HG03521 (cell line): ENCODE measurements around the gene NAGPA.
"Not testable (repeated sequence)": the region's sequence is repeated elsewhere in the genome, so short reads cannot be mapped to it uniquely, and the experiment has no call there.

ENCODE experiments used
- ATAC-seq: cut with Tn5 transposase; IDR thresholded peaks from one replicate; pipeline ENCODE4 v1.9.1; 2021; ENCODE audit warnings: mild to moderate bottlenecking, moderate library complexity; ENCODE audit not compliant: unreplicated experiment

NAGPA gene

GRCh38 chr16:5062051-5062450 lies 28.3 kb upstream of the NAGPA start:
- ATAC-seq, result no peak

- ATAC-seq, result no peak
Observed at GRCh38 chr16:5060073-5060641, 26.4 kb upstream of the NAGPA start.

- ATAC-seq, result no peak
Observed at GRCh38 chr16:5059386-5060072, 25.8 kb upstream of the NAGPA start.

GRCh38 chr16:5058476-5058875 lies 24.7 kb upstream of the NAGPA start:
- no peak for ATAC-seq

DNA sequence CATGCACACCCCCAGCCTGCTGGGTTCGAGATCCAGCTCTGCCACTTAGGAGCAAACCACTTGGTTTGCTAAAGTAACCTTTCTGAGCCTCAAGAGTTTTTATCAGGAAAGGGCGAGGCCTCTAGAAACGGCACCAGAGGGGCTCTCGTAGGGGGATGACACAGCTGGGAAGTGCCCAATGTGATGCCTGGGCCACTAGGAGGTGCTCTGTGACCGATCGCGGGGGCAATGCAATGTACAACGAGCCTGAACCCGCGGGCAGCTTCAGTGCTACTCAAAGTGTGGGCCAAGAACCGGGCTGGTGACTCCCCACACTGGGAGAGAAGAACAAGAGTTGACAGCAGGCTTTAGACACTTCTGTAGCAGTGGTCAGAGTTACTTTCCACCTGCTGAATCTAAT lies 22.6 kb upstream of the NAGPA start:
- no peak for ATAC-seq

DNA sequence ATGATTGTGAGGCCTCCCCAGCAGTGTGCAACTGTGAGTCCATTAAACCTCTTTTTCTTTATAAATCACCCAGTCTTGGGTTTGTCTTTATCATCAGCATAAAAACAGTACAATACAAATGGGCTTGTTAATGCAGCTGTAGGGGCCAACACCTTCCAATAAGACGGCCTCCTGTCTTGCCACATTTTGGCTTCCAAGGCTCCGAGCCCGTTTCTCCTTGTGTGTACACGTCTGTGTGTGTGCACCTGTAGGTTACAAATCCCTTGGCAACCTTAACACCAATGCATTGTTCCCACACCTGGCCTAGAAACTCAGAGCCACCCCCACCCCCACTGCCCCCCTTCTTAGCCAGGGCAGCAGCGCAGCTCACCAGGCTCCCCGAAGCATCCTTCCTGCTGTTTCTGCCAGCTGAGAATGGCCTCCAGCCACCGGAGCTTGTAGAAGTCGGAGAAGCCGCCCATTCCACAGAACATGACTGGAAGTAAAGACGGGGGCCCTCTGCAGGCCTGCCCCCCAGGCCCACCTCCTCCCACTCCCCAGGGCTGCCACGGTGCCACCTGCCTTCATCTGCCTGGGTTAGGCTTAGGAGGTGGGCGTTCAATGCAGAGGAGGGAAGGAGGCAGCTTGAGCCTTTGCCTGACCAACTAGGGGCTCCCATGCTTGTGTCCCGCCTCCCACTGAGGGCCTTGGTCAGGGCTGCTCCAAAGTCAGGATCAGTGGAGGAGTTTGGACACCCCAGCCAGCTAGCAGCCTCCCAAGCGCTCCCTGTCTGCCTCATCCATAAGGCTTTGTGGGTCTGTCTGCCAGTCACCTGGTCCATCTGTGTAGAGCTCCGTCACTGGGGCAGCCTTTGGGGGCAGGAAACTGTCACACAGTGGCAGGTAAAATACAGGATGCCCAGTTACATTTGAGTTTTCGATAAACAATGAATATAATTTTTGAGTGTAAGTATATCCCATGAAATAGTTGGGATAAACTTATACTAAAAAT lies 21.4 kb upstream of the NAGPA start:
- ATAC-seq, result no peak

DNA sequence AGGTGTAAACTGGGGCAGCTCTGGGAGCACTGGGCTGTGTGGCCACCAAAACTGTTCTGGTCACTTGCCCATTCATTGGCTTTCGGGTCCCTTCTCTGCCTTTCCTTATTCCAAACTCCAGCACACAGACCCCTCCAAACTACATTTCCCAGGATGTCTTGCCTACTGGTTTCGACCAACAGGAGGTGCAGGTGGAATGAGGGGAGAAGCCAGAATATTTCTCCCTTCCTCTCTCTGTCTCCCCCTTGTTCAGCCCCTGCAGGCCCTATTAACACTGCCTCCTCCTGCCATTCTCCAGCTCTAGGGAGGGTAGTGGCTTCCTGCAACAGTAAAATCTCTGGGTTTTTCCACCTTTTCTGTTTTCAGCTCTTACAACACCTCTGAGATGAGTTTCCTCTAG lies 13.2 kb upstream of the NAGPA start:
- no peak for ATAC-seq

DNA sequence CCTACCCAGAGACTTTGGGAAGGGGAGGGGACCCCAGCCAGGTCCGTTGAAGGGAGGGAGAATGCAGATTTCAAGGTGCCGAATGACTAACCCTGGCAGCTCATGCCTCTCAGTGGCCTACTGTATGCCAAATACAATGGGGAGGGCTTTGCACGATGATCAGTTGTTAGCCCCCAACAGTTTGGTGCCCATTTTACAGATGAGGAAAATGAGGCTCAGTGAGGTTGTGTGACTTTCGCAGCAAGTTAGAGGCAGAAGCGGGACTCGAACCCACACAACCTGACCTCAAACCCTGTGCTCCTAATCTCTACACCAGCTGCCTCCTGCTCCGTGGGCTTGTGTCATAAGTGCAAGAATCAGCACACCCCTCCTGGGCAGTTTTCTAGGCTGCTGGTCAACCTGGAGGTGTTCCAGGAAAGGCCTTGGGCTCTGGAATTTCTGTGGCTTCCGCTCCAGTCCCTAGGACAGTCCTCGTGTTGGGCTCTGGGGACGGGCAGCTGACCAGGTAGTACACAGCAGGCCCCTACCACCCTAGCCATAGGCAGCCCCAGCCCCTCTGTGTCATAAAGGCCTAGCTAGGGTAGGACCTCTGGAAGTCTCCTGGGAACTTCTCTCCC lies 11.9 kb upstream of the NAGPA start:
- no peak for ATAC-seq

- ATAC-seq, result not testable (repeated sequence)
Observed at GRCh38 chr16:5044581-5044980, 10.8 kb upstream of the NAGPA start.

- no peak for ATAC-seq
Observed at GRCh38 chr16:5044011-5044540, 10.3 kb upstream of the NAGPA start.

DNA sequence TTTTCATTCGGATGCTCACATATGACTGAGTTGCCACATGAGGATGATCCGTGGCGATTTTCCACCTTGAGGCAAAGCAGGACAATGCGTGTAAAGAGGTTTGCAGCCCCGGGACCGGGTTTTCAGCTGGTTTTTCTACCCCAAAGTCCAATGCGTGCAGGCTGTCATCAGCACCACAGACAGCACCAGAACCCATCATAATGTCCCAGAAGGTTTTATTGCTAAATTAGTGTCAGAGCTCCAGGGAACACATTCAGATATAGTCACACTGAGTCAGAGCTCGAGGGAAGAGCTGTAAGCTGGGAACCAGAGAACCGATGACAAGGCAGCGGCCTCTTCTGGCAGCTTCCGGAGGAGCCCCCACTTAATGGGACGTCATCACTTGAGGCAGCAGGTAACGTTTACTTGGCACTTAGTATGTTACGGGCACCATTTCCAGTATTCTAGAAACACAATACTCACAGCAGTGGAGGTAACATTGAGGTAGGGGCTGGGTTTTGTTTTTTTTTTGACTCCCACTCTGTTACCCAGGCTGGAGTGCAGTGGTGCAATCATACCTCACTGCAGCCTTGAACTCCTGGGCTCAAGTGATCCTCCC lies 8.9 kb upstream of the NAGPA start:
- ATAC-seq, result no peak

DNA sequence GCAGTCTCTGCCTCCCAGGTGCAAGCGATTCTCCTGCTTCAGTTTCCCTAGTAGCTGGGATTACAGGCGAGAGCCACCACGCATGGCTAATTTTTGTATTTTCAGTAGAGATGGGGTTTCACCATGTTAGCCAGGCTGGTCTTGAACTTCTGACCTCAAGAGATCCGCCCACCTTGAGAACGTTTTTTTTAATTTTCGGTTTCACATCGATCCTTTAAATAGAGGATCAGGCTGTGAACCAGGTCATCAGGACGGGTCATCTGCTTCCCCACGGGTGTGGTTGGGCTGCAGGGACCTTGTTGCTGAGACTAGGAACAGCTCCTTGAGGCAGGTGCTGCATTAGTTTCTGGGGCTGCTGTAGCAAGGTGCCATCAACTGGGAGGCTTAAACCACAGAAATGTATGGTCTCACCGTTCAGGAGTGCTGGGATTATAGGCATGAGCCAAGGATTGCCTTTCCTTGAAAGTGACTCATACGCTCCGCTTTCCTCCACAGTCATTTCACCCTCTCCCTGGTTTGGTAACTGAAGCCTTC lies 7.9 kb upstream of the NAGPA start:
- ATAC-seq, result no peak

DNA sequence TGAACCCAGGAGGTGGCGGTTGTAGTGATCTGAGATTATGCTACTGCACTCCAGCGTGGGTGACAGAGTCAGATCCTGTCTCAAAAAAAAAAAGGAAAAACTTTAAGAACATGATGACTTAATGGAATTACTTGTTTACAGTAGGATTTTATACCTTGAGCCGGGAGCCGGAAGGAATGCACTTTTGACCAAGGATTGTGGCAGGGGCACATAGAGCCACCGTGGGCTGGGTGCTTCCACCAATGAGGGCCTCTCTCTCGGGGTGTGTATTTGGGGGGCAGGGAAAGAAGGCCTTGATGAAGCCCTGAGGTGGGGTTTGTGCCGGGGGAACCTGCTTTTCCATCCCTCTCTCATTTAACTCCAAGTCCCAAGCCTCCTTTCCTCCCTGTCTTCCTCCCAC lies 6.7 kb upstream of the NAGPA start:
- no peak for ATAC-seq

GRCh38 chr16:5036228-5037156 lies 2.8 kb upstream of the NAGPA start:
- ATAC-seq, result no peak

DNA sequence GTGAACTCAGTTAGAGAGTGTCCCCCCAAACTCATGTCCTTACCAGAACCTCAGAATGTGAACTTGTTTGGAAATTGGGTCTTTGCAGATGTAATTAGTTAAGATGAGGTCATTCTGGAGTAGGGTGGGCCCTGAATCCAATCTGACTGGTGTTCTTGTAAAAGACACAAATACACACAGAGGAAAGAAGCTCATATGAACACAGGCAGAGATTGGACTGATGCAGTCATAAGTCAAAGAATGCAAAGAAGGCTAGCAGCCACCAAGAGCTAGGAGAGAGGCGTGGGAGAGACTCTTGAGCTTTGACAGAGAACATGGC lies 2.1 kb upstream of the NAGPA start:
- no peak for ATAC-seq

- ATAC-seq, result no peak
Observed at GRCh38 chr16:5034167-5034523, 410 bp upstream of the NAGPA start.

- no peak for ATAC-seq
Observed at GRCh38 chr16:5032748-5033167, 977 bp downstream of the NAGPA start.

DNA sequence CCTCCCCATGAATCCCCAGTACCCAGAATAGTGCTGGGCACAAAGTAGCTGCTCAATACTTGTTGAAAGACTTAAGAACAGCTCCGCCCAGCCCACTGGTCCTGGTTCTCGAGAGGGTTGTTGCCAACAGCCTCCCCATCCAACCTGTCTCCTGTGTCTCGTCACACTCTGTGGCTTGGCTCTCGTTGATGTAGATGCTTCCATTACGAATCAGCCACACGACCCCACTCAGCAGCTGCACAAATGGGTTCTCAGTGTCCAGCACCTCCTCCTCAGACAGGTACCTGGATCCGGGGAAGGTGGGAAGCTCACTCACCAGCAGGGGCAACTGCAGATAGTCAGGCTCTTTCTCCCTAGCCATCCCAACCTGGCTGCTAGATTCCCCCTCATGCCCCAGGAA lies 2.1 kb downstream of the NAGPA start:
- no peak for ATAC-seq

DNA sequence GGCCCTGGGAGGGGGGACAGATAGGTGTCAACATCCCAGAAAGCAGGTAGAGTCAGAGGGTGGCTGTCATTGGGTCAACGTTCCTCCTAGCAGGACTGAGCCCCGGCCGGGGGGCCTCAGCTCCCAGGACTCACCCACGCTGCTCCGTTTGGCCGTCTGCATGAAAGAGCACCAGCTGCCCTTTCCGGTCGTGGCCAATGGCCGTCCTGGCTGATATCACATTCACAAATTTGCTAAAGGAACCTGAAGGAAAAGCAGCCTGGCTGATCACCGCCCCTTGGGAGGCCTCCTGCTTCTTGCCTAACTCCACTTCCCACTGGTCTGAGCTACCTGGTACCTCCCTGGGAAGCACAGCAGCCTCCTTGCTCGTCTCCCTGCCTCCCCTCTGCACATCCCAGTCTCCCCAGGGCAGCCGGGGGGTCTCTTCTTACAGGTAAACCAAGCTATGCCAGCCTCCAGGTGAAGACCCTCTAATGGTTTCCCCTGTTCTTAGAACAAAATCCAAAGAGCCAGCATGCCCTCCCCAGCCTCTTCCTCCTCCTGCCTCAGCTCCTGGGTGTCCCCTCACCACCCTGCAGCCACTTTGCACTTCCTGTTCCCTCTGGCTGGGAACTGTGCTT lies 3.4 kb downstream of the NAGPA start:
- ATAC-seq, result no peak
